Measurements from ENCODE around the gene TRAF7.

Gene TRAF7

DNA sequence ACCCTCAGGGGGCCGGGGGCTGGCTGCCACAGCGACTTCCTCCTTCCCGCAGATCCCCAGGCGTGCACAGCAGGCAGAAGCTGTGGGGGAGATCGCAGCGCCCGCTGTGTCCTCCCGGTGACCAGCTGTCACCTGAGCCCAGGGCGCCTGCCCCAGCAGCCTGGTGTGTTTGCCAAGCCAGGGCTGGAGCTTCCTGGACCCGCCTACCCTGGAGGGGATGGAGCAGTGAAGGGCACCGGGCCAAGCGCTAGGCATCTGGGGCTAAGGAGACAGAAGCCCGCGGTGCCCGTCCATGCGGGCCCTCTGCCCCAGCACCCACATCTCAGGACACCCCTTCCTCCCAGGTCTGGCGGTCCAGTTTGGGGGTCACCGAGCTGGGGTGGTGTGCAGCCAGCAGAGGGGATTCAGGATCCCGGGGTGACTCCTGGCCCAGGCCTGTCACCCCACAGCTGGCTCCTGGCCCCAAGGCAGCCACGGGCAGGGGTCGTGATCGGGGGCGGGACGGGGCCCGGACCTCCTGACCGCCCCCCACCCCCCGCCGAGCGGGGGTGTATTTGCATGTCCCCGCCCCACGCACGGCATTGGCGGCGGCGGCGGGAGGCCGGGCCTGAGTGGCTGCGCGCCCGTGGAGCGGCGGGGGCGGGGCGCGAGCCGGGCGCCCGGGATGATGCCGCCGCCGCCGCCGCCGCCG lies 7.5 kb upstream of the TRAF7 start, which contains the start of gene RAB26:
TSS of gene RAB26 (plus strand) at position 645 of the 691 bp plus-strand sequence. CDS start 159 bp downstream, outside the sequence.
- DNase-seq (ENCODE audit: low read depth in 2 of 2): no peak

DNA sequence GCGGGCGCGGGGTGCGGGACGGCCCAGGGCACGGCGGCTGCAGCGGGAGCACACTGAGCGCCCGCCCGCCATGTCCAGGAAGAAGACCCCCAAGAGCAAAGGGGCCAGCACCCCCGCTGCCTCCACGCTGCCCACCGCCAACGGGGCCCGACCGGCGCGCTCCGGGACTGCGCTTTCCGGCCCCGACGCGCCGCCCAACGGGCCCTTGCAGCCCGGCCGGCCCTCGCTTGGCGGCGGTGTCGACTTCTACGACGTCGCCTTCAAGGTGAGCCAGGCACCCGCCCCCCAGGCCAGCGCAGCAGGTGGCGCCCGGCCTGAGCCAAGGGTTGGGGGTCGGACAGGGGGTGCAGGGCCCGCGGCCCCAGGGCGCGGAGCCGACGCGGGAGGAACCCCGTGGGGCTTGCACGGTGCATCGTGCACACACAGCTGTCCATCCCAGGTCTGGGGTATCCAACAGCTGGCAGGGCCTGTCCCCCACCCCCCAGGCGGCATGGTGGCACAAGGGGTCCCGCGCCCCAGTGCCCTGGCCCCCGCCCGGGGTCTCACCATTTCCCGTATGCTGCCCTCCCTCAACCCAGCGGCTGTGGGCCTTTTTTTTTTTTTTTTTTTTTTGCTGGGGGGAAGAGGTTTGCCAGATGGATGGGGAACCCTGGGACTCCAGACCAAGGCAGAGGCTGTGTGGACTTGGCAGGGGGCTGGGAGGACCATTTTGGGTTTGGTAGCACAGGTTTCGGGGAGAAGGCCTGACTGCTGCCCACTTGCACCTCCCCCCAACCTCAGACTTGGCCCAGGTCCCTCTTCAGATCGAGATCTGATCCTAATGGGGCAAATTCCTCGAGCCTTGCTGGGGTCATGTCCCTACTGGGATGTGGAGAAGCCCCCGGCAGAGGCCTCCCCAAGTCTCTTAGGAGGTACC lies 6.6 kb upstream of the TRAF7 start:
- DNase-seq (ENCODE audit: low read depth in 2 of 2): no peak

DNA sequence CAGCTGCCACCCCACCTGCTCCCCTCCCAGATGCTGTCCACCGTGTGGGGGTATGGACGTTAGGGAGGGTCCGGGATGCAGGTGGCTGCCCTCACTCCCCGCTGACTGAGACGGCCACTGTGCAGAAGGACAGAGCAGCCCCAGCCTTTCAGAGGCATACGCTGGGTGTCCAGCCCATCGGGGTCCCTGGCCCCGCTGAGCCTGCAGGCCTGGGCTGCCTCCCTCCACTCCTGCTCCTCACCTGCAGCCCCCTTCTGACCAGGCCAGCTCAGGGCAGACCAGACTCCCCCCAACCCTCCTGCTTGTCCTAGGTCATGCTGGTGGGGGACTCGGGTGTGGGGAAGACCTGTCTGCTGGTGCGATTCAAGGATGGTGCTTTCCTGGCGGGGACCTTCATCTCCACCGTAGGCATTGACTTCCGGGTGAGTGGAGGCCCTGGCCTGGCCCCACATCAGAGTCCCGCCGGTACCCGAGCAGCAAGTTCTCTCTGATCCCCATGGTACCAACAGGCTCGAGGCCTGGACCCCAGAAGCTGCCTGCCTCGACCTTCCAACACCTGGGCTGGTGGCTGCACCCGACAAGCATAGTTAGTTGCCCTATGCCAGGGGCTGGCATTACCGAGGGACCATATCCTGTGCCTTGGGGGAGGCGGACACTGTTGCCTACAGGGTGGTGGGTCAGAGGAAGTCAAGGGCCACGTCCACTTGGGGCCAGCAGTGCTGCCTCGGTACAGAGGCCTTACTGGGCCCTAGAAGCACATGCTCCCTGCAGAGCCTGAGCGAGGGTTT lies 5.8 kb upstream of the TRAF7 start:
- DNase-seq (ENCODE audit: low read depth in 2 of 2): no peak

DNA sequence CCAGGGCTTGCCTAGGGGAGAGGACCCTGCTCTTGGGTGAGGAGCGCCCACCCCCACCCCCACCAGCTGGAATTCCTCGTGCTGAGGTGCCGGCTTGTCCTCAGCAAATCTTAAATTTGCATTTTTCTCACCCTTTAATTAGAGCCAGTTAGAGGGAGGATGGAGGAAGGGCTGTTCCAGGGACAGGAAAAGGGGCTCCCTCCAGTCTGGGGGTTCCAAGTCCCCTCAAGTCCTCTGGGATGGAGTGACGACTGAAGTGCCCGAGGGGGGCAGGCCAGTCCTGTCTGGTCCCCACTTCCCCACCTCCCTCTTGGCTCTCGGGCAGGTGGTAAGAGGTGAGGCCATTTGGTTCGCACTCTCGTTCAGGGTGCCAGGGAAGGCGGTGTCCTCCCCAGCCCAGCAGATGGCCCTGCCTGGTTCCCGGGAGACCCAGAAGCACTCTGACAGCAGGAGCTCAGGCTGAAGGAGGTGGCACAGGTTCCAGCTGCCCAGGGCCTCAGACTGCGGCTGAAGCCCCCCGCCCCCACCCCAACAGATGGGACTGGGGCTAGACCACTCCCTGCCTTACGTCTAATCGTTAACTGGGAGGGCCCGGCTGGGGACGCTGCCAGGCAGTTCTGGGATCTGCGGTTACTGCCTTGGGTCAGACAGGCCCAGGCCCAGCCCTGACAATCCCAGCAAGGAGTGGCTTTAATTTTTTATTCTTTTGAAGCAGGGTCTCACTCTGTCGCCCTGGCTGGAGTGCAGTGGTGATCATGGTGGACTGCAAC lies 5.0 kb upstream of the TRAF7 start:
- no peak for DNase-seq (ENCODE audit: low read depth in 2 of 2)

DNA sequence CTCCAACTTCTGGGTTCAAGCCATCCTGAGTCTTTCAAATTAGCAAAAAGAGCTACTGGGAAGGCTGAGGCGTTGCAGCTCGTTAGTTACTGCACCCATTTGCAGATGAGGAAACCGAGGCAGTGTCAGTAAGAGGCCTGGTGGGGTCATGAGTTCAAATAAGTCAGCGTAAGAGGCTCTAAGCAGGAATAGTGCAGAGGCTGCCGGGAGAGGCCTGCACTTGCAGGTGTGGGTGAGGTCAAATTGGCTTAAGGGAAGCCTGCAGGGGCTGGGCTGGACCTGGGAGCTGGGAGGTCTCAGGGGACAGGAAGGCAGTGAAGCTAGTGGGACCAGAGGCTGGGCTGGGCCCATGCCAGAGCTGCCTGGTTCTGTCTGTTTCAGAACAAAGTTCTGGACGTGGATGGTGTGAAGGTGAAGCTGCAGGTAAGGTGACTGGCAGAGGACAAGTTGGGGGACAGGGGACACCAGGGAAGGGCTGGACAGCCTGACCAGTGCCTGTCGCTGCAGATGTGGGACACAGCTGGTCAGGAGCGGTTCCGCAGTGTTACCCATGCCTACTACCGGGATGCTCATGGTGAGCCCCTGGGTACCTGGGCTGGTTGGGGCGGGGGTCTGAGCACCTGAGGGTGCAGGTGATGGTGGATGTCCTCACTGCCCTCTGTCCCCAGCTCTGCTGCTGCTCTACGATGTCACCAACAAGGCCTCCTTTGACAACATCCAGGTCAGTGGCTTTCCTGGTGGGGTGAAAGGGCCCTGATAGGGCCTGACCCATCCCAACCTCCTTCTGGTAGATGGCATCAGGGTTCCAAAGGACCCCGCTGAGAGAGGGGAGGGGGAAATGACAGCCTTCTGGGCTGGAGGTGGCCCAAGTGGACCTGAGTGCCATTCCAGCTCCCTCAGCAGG lies 4.1 kb upstream of the TRAF7 start:
- DNase-seq (ENCODE audit: low read depth in 2 of 2): no peak

DNA sequence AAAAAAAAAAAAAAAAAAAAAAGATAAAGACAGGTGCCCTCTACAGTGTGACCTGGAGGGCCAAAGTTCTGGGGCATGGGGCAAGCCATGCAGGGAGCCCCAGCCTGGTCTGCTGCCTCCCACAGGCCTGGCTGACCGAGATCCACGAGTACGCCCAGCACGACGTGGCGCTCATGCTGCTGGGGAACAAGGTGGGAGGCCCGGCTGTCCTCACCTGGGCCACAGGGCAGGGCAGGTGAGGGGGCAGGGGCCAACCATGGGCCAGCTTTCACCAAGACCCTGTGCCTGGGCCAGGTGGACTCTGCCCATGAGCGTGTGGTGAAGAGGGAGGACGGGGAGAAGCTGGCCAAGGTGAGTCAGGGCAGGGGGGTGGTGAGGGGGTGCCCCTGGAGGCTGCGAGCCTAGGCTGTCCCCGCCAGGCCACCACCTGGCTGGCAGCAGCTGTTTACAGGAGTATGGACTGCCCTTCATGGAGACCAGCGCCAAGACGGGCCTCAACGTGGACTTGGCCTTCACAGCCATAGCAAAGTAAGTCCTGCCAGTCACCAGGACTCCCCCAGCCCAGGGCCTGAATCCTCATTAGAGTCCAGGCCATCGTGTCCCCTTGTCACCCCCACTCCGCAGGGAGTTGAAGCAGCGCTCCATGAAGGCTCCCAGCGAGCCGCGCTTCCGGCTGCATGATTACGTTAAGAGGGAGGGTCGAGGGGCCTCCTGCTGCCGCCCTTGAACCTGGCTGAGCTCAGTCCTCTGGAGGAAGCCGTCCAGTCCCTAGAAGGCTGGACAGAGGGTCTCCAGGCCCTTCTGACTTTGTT lies 2.7 kb upstream of the TRAF7 start:
- DNase-seq (ENCODE audit: low read depth in 2 of 2): no peak

DNA sequence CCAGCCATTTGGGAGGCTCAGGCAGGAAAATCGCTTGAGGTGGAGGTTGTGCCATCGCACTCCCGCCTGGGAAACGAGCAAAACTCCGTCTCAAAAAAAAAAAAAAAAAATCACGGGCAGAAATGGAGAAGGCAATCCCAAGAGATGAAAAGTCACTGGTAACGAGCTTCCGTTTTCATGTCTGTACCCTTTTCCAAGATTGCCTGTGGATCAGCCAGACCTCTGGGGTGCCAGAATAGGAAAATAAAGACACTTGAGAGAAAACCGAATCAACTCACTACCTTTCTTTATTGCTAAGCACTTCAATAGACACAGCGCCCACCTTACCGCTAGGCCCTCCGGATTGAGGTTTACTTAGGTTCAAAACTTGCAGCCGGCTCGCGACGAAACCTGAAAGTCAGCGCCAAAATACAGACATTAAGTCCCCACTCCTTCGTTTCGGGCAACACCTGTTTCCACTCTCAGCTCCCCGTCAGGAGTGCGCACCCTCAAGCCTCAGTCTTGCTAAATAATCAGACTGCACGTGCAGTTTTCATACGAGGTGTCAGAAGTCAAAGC lies 970 bp upstream of the TRAF7 start:
- DNase-seq (ENCODE audit: low read depth in 2 of 2): no peak

DNA sequence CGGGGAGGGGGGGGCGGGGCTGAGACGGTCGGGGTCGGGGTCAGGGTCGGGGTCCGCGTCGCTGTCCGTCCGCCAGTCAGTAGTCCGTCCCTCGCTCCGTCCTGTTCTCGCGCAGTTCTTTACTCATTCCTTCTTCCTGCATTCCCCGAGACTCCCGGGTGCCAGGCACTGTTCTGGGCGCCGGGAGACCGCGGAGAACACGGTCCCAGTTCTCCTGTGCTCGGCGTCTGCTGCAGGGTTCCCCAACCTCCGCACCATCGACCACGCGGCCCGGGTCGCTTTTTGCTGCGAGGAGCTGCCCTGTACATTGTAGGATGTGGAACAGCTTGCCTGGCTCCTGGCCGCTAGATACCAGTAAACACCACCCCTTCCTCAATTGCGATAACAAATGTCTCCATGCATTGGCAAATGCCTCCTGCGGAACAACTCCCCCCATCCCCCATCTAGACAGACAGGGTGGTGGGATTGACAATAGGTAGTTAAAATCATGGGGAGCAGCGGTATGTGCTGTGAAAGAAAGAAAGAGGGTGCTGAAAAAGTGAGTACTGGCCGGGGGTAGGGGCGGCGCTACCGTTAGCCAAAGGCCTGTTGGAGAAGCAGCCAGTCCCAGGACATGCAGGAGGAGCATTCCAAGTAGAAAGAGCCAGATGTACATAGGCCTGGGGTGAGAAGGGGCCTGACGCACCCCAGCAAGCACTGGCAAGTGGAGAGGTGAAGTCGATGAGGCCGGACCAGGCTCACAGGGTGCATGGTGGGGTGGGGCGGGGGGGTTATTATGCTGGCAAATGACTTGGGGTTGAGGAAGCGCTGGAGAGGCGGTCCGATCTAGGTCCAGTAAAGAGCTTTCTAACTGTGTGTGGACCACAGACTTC lies 631 bp downstream of the TRAF7 start:
- DNase-seq (ENCODE audit: low read depth in 2 of 2): no peak

DNA sequence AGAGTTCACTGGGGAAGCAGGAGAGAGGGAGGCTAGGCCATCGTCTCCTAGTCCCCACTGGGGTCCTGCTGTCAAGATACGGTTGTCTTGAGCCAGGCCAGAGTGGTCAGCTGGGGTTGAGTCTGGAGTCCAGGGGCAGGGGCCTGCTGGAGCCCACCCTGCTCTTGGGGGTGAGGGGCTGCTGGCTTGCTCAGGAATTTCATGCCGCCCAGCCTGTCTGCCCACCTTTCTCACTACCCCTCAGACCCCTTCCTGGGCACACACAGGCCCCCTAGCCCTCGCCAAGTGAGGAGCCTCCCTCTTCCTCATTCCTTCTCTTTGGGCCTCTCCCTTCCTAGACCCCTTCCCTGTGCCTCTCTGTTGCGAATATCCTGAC lies 1.3 kb downstream of the TRAF7 start:
- DNase-seq (ENCODE audit: low read depth in 2 of 2): no peak

DNA sequence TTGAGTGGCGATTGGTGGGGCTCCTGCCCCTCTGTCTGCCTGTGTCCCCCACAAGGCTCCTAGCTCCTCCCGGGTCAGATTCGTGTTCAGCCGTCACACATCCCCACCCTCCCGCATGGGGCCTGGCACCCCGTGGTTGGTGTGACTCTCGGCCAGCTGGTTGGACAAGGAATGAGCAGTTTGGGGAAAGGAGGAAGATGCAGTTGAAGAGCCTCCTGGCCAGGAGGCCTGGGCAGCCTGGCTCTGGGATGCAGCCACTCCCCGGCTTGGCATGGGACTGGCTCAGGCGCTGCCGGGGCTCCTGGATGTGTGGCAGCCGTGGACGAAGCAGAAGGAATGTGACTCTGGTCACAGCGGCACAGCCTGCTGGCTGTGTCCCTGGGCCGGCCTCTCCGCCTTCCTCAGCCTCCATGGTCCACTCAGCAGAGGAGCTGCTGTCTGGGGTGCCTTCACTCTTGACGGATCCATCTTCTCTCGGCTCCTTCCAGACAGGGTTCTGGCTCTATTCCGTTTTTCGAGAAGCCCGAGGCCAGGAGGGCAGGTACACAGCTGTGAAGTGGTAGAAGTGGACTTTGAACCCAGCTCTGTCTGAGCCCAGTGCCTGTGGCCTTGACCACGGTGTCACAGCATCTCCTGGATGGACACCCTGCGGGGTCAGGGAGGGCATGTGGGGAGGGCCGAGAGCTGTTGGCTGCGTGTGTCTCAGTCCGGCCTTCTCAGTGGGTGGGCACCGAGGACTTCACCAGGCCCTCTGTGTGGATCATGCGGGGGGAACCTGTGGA lies 2.1 kb downstream of the TRAF7 start:
- no peak for DNase-seq (ENCODE audit: low read depth in 2 of 2)

DNA sequence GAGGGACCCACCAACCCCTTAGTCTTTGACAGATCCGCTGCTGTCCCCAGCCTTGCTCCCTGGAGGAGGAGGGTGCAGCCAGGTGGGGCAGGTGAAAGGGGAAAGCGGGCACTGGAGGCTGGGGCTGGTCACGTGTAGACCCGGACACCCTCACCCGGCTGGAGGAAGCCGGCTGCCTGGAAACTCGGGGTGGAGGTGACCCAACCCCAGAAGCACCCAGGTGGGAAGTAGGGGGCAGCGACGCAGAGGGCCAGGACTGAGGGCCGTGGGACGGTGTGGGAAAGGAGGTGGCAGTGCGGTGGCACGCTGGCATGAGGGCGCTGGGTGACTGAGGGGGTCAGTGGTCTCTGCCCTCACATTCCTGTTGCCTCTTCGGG lies 2.7 kb downstream of the TRAF7 start:
- no peak for DNase-seq (ENCODE audit: low read depth in 2 of 2)

DNA sequence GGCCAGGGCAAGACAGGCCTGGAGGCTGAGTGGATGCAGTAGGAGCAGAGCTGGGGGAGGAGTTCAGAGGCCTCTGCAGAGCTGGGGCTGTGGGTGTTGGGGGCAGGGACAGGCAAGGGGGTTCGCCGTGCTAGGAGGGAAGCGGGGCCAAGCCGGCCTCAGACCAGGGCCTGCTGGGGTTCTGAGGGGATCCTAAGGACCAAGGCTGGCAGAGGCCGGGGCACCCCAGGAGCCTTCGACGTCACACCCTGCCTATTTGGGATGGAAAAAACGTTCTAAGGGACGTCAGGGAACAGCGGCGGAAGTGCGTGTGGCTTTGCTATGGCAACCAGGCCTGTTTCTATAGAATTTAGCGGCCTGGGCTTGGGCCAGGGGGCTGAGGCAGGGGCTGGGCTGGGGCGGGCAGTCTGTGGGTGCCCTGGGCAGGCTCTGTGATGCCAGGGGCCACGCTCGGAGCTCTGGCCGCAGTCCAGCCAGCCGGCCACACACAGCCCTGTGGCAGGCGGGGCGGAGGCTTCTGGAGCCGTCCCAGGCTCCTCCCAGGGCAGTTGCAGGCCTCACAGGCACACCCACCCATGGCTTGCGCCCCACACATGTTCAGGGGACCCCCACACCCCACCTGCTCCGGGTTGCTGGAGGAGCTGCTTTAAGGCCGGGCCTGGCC lies 3.7 kb downstream of the TRAF7 start:
- no peak for DNase-seq (ENCODE audit: low read depth in 2 of 2)

DNA sequence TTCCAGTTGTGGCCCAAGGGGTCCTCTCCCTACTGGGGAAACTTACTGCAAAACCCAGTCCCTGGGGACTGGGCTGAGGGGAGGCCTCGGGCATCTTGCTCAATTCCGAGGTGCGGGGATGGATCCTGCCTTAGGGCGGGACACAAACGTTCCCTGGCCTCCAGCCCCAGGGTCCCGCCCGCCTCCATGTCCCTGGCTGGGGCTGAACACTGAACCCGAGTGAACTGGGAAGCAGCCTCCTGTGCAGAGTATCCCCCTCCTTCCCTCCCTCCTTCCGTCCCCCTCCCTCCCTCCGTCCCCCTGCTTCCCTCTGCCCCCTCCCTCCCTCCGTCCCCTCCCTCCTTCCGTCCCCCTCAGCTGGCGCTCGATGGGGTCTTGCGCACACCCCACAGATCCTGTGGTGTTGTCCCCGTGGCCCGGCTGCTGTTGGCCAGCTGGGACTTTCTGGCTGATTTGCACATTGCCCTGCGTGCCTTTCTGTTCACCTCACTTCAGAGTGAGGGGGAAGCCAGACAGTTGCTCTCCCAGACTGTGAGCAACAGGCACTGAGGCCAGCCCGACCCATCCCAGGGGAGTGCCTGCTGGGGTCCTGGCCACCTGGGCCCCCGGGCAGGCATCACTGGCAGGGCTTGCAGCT lies 5.5 kb downstream of the TRAF7 start:
- no peak for DNase-seq (ENCODE audit: low read depth in 2 of 2)

DNA sequence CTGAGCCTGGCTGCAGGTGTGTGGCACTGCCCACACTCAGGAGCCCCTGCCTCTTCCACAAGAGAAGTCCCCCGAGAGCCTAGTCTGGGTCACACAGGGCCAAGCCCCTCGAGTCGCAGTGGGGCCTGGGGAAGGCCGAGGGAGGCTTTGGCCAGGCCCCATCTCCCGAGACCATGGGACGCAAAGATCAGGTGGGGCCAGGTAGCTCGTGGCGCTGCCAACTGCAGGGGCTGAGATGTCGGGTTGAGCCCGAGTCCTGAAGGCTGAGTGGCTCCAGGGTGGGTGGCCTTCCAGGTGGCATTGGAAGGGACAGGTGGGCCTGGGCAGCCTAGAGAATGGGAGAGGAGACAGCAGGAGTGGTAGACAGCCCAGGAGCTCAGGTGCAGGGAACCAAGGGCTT lies 6.3 kb downstream of the TRAF7 start:
- no peak for DNase-seq (ENCODE audit: low read depth in 2 of 2)

DNA sequence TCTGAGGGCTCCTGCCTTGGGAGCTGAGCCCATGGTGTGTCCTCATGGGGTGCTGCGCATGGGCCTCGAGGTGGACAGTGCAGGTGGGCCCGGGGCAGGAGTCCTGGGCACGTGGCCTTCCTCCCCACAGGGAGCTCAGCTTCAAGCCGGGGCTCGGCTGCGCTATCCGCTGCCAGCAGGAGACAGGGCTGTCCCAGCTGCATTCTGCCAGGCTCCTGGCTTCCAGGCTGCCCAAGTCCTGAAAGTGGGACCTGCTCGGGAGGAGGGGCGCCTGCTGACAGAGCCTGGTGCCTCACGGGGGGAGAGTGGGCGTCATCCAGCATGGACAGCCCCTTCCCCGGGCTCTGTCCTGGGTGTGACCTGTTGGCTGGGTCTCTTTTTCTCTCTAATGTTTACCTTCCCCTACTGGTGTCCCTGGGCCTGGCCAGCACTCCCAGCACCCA lies 7.1 kb downstream of the TRAF7 start:
- no peak for DNase-seq (ENCODE audit: low read depth in 2 of 2)

DNA sequence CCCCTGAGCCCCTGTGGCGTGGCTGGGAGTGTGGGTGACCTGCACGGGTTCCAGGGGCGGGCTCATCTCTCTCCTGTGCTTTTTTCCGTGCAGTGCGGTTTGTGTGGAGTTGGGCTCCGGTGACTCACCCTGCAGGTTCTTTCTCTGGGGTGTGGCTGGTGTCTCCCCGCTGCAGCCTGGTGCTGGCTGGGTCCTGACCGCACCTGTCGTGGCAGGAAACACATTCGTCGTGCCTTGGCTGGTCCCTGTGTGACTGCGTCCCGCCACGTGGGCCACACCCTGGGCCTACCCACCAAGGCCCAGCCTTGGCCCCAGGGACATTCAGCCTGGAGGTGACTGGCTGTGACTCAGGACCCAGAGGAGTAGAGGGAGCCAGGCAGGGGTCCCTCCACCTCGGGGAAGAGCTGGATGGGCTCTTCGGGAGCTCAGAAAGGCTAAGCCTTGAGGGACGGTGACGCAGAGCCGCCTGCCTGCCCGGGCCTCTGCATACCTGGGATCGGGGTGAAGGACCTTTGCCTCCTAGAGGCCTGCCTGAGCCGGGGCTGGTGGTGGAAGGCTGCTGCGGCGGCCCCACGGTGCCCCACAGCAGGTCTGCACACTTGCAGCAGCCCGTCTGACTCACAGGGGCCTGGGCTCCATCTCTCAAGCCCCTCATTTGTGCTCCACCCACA lies 7.8 kb downstream of the TRAF7 start:
- DNase-seq (ENCODE audit: low read depth in 2 of 2): no peak

Measured in fibroblast of skin of left quadriceps (primary cell).